Embryonic facial prominence (tissue), 1 donor: ENCODE results near the gene ARFGEF3.
"Not testable (repeated sequence)": the region's sequence is repeated elsewhere in the genome, so short reads cannot be mapped to it uniquely, and the experiment has no call there.

Source experiments
- DNase-seq: peaks from one replicate; pipeline ENCODE4 v3.0.0-alpha.2; 2016; ENCODE audit errors: extremely low spot score

Gene ARFGEF3

GRCh38 chr6:138275976-138276375 lies 114.2 kb downstream of the ARFGEF3 start:
- DNase-seq, result no peak

- DNase-seq, result no peak
Observed at GRCh38 chr6:138277835-138278234, 116.1 kb downstream of the ARFGEF3 start.

GRCh38 chr6:138278326-138278725 lies 116.6 kb downstream of the ARFGEF3 start:
- DNase-seq, result no peak

- DNase-seq, result no peak
Observed at GRCh38 chr6:138285800-138286199, 124.1 kb downstream of the ARFGEF3 start.

- no peak for DNase-seq
Observed at GRCh38 chr6:138286698-138287097, 125.0 kb downstream of the ARFGEF3 start.

- no peak for DNase-seq
Observed at GRCh38 chr6:138287144-138287955, 125.6 kb downstream of the ARFGEF3 start.

GRCh38 chr6:138288428-138289085 lies 126.8 kb downstream of the ARFGEF3 start:
- not testable (repeated sequence) for DNase-seq

GRCh38 chr6:138289739-138290138 lies 128.0 kb downstream of the ARFGEF3 start:
- DNase-seq, result no peak

- DNase-seq, result no peak
Observed at GRCh38 chr6:138290423-138290962, 128.8 kb downstream of the ARFGEF3 start.

GRCh38 chr6:138291036-138291848 lies 129.5 kb downstream of the ARFGEF3 start:
- no peak for DNase-seq

- no peak for DNase-seq
Observed at GRCh38 chr6:138291849-138292181, 130.1 kb downstream of the ARFGEF3 start.

GRCh38 chr6:138292482-138292881 lies 130.7 kb downstream of the ARFGEF3 start:
- DNase-seq, result no peak

GRCh38 chr6:138293428-138294395 lies 132.0 kb downstream of the ARFGEF3 start:
- no peak for DNase-seq

GRCh38 chr6:138296381-138296780 lies 134.6 kb downstream of the ARFGEF3 start:
- DNase-seq, result no peak

- no peak for DNase-seq
Observed at GRCh38 chr6:138296786-138297185, 135.0 kb downstream of the ARFGEF3 start.

- no peak for DNase-seq
Observed at GRCh38 chr6:138297761-138298298, 136.1 kb downstream of the ARFGEF3 start.

- DNase-seq, result no peak
Observed at GRCh38 chr6:138300469-138300868, 138.7 kb downstream of the ARFGEF3 start.

- no peak for DNase-seq
Observed at GRCh38 chr6:138302554-138302953, 140.8 kb downstream of the ARFGEF3 start.

- no peak for DNase-seq
Observed at GRCh38 chr6:138307352-138307751, 145.6 kb downstream of the ARFGEF3 start.

GRCh38 chr6:138307816-138308730 lies 146.3 kb downstream of the ARFGEF3 start:
- DNase-seq, result no peak
